ENCODE measurements around the gene AFP. TPM values are rescaled to one million over a fixed set of nuclear protein-coding genes. Genes with fewer than 3 reads are reported as not detected.

The AFP gene
- total RNA-seq, 1 experiment from 2014 or later, result 4.9 TPM

DNA sequence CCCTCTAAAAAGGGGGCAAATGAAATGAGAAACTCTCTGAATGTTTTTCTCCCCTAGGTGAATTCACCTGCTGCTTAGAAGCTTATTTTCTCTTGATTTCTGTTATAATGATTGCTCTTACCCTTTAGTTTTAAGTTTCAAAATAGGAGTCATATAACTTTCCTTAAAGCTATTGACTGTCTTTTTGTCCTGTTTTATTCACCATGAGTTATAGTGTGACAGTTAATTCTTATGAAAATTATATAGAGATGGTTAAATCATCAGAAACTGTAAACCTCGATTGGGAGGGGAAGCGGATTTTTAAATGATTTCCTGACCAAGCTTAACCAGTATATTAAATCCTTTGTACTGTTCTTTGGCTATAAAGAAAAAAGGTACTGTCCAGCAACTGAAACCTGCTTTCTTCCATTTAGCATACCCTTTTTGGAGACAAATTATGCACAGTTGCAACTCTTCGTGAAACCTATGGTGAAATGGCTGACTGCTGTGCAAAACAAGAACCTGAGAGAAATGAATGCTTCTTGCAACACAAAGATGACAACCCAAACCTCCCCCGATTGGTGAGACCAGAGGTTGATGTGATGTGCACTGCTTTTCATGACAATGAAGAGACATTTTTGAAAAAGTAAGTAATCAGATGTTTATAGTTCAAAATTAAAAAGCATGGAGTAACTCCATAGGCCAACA lies 27.7 kb upstream of the AFP start:
- no peaks in the 10 kb centered on the region for H3K9me3 Mint-ChIP-seq
- Histone ChIP-seq H2BK12ac (ENCODE audit: insufficient read length, low read depth, low read length) (no peak overlapping the region), H3K23ac (ENCODE audit: insufficient read length, low read depth, low read length) (no peak overlapping the region), H3K4ac (ENCODE audit: low read depth, low read length) (no peak overlapping the region), H2AFZ (ENCODE audit: low read length) (peak overlapping the region; percentile 73), H4K91ac (ENCODE audit: insufficient read length, low read depth, low read length) (no peak overlapping the region), H3K4me2 (ENCODE audit: insufficient read depth, insufficient read length, low read length) (no peak overlapping the region), H2BK20ac (ENCODE audit: low read depth, low read length, poor library complexity, severe bottlenecking) (no peak overlapping the region), H2BK5ac (ENCODE audit: insufficient read length, low read length) (no peak overlapping the region), H4K20me1 (ENCODE audit: control insufficient read depth, insufficient read depth, insufficient read length) (no peaks in the 10 kb centered on the region), H4K8ac (replicated peaks; ENCODE audit: insufficient read length, low read depth, low read length) (no peak overlapping the region), H3K27me3 (ENCODE audit: insufficient read depth, low read length) (no peaks in the 10 kb centered on the region), H3K79me2 (ENCODE audit: insufficient read depth, low read length) (no peaks in the 10 kb centered on the region), H4K5ac (ENCODE audit: insufficient read length, low read depth, low read length) (no peak overlapping the region), H2AK5ac (ENCODE audit: insufficient read length, low read length) (no peak overlapping the region), H3K23me2 (ENCODE audit: insufficient read length, low read depth, low read length, poor library complexity, severe bottlenecking) (no peaks in the 10 kb centered on the region), H3K79me1 (ENCODE audit: insufficient read depth, low read depth, low read length, poor library complexity, severe bottlenecking) (no peaks in the 10 kb centered on the region), H3K18ac (ENCODE audit: insufficient read length, low read depth, low read length) (no peak overlapping the region), H3T11ph (ENCODE audit: low read length) (no peak overlapping the region), H2BK15ac (ENCODE audit: low read depth, low read length) (no peak overlapping the region), H3K9ac (ENCODE audit: extremely low read depth, insufficient read length, low read length) (no peak overlapping the region), H2BK120ac (ENCODE audit: low read depth, low read length, poor library complexity, severe bottlenecking) (no peak overlapping the region), H3K14ac (ENCODE audit: insufficient read depth, low read length) (no peak overlapping the region), H3K9me3 (ENCODE audit: control insufficient read depth, low read depth, low read length) (no peaks in the 10 kb centered on the region), H3K4me1 (ENCODE audit: insufficient read depth, low read length) (0 out of 2 replicates have a peak, but pooled peaks cover 2% of the 10 kb centered on the region), H3K56ac (ENCODE audit: insufficient read length, low read depth, low read length) (no peak overlapping the region), H3K27ac (ENCODE audit: insufficient read length, low read depth, low read length) (no peak overlapping the region)
- no CpG with 5 or more reads among the region's 4 CpGs for WGBS (ENCODE audit: extremely low coverage, insufficient read length, low lambda C conversion rate)
- H3K4me3 Mint-ChIP-seq, result no peak overlapping the region
- DNase-seq, result no peak
- no peaks in the 10 kb centered on the region for H3K27me3 Mint-ChIP-seq (ENCODE audit: low read depth)
- no peaks in the 10 kb centered on the region for H3K36me3 Mint-ChIP-seq (ENCODE audit: insufficient read depth in 1 of 3, low read depth in 3 of 3)
- H3K4me1 Mint-ChIP-seq, result peaks cover 10 to 14% of the 10 kb centered on the region in 2 experiments
- TF ChIP-seq, protein P1, sequence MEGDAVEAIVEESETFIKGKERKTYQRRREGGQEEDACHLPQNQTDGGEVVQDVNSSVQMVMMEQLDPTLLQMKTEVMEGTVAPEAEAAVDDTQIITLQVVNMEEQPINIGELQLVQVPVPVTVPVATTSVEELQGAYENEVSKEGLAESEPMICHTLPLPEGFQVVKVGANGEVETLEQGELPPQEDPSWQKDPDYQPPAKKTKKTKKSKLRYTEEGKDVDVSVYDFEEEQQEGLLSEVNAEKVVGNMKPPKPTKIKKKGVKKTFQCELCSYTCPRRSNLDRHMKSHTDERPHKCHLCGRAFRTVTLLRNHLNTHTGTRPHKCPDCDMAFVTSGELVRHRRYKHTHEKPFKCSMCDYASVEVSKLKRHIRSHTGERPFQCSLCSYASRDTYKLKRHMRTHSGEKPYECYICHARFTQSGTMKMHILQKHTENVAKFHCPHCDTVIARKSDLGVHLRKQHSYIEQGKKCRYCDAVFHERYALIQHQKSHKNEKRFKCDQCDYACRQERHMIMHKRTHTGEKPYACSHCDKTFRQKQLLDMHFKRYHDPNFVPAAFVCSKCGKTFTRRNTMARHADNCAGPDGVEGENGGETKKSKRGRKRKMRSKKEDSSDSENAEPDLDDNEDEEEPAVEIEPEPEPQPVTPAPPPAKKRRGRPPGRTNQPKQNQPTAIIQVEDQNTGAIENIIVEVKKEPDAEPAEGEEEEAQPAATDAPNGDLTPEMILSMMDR (conservative IDR thresholded peaks at IDR 0.05), result no peak
- no peak overlapping the region for H3K27ac Mint-ChIP-seq
